Heart right ventricle (tissue), 16 donors: ENCODE data around the gene LRRC40. TPM values are rescaled to one million over a fixed set of nuclear protein-coding genes. Genes with fewer than 3 reads are reported as not detected.
"Not testable (repeated sequence)": the region's sequence is repeated elsewhere in the genome, so short reads cannot be mapped to it uniquely, and the experiment has no call there.

Source experiments
- ATAC-seq, 8 donors: fragments of 200-7000 bp; cut with Tn5 transposase; one replicate each; pipeline ENCODE4 v1.9.1; 2020; ENCODE audit warnings: mild to moderate bottlenecking in 8 of 8, moderate library complexity in 8 of 8, moderate number of reproducible peaks in 1 of 8
- DNase-seq, 2 donors: peaks; one replicate each; pipeline ENCODE4 v3.0.0-alpha.2; 2020
- H3K27ac ChIP-seq, 10 donors: fragments of 200-600 bp; sonication (generic) in 2 of 10; one replicate each; pipeline versions ENCODE4 v1.5.0 to v1.8.0; 2020 to 2022; ENCODE audit warnings: mild to moderate bottlenecking in 3 of 10
- H3K27me3 ChIP-seq, 7 donors: fragments of 200-600 bp; one replicate each; pipeline ENCODE4 v1.8.0; 2021 to 2022; ENCODE audit warnings: mild to moderate bottlenecking in 2 of 7
- H3K36me3 ChIP-seq, 9 donors: fragments of 200-600 bp; sonication (generic) in 1 of 9; one replicate each; pipeline versions ENCODE4 v1.5.0 to v1.8.0; 2020 to 2022; ENCODE audit warnings: mild to moderate bottlenecking in 2 of 9
- H3K4me1 ChIP-seq, 9 donors: fragments of 200-600 bp; sonication (generic) in 1 of 9; one replicate each; pipeline versions ENCODE4 v1.5.0 to v1.8.0; 2020 to 2022; ENCODE audit warnings: mild to moderate bottlenecking in 4 of 9
- H3K4me3 ChIP-seq, 10 donors: fragments of 200-600 bp; sonication (generic) in 2 of 10; one replicate each; pipeline versions ENCODE4 v1.5.0 to v1.8.0; 2020 to 2022; ENCODE audit warnings: mild to moderate bottlenecking in 7 of 10, moderate library complexity in 2 of 10
- H3K9me3 ChIP-seq, 11 donors: fragments of 200-600 bp in 10 of 11; sonication (generic) in 2 of 11; one replicate each; pipeline versions ENCODE4 v1.5.0 to v1.8.0; 2013 to 2022; ENCODE audit warnings: mild to moderate bottlenecking in 2 of 11, control low read depth in 1 of 11, moderate library complexity in 1 of 11
- WGBS, 2 donors: extraction: QIAGEN DNeasy Blood & Tissue Kit; methylation state at CpG; one replicate each; pipeline ENCODE4 v1.1.7; 2013; ENCODE audit warnings: inconsistent platforms in 1 of 2; 5-methylcytosine and 5-hydroxymethylcytosine counted together
- intact Hi-C, 10 donors: fragments of 100-400 bp; cut with DNase I; formaldehyde crosslinking; loops; one replicate each; pipeline versions ENCODE4 v1.11.1 to v1.14.2; 2022
- polyA plus RNA-seq, 2 donors: library from polyadenylated mRNA; stranded (reverse); fragments of 200-250 nt; gene quantifications; one replicate each; pipeline ENCODE4 v1.2.3, GENCODE V29; 2013
- total RNA-seq, 10 donors: library from RNA; stranded (reverse); fragmentation: NEBNext Ultra II Directional in 3 of 10; extraction: Animal tissue kit (Norgen Biotek cat#: 25700) in 3 of 10; gene quantifications; one replicate each; pipeline versions ENCODE4 v1.2.1 to v1.2.4, GENCODE V29; 2021 to 2023
- TF ChIP-seq, protein P1 (sequence below), 9 donors: fragments of 200-600 bp; sonication (generic) in 2 of 9; IDR thresholded peaks; one replicate each; pipeline versions ENCODE4 v1.5.0 to v1.8.0; 2021 to 2022; ENCODE audit warnings: antibody characterized with exemption in 9 of 9, mild to moderate bottlenecking in 5 of 9, moderate library complexity in 1 of 9
- donor health status: Arrhythmogenic right ventricular cardiomyopathy.
- donor health status: ischemic (EF 13 %, LVEDD 7.1; RV severe dilation, severe dysfunction).
- donor health status: healthy with polysubstance abuse.
- donor health status: DM: no; HTN: yes; CAD: no.
- donor health status: DM: no; HTN: no; CAD: no.
- donor health status: ischemic (EF 25% LVEDD 6.9; RV normal size, moderate dysfunction).
- donor health status: ischemic (EF 25% LVEDD 5.7; RV mildly dilated, moderate dysfunction).
- donor health status: healthy.
- donor health status: DM: yes; HTN: yes; CAD: no.
- donor health status: Ischemic cardiomyopathy.
- donor health status: ischemic (EF 35%, LVEDD 5.7; RV mildly dilated, moderate dysfunction).
- donor health status: nonischemic (EF 11% LVEDD 7.7; RV severe dilation, severe dysfunction).
- donor health status: DM: yes; HTN: yes; CAD: no.
- donor health status: PGD.
- donor health status: ischemic (EF 29% LVEDD 5.4; RV normal size, mild dysfunction).
- donor health status: nonischemic (EF 23%, LVEDD 6.1; RV moderate dilation, normal function).

Gene LRRC40
- total and polyA plus RNA-seq, 12 donors = 6.5 to 12.2 (median 11.1) TPM

DNA sequence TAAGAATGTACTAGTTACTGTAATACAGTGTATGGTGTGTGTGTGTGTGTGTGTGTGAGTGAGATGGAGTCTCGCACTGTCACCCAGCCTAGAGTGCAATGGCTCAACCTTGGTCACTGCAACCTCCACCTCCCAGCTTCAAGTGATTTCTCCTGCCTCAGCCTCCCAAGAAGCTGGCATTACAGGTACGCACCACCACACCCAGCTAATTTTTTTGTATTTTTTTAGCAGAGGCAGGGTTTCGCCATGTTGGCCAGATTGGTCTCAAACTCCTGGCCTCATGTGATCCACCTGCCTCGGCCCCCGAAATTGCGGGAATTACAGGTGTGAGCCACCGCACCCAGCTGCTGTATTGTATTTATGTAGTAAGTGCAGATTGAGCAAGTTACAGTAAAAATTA, 2.9 kb upstream of the LRRC40 start:
- no peaks in the 10 kb centered on the region for H3K27me3 ChIP-seq
- TF ChIP-seq, protein P1, sequence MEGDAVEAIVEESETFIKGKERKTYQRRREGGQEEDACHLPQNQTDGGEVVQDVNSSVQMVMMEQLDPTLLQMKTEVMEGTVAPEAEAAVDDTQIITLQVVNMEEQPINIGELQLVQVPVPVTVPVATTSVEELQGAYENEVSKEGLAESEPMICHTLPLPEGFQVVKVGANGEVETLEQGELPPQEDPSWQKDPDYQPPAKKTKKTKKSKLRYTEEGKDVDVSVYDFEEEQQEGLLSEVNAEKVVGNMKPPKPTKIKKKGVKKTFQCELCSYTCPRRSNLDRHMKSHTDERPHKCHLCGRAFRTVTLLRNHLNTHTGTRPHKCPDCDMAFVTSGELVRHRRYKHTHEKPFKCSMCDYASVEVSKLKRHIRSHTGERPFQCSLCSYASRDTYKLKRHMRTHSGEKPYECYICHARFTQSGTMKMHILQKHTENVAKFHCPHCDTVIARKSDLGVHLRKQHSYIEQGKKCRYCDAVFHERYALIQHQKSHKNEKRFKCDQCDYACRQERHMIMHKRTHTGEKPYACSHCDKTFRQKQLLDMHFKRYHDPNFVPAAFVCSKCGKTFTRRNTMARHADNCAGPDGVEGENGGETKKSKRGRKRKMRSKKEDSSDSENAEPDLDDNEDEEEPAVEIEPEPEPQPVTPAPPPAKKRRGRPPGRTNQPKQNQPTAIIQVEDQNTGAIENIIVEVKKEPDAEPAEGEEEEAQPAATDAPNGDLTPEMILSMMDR (IDR thresholded peaks at IDR 0.05) = no peak
- no peak for DNase-seq
- peaks cover 0 to 69% (median 52%) of the 10 kb centered on the region in 9 donors for H3K4me1 ChIP-seq
- H3K36me3 ChIP-seq = peaks cover 0 to 35% (median 4%) of the 10 kb centered on the region in 9 donors
- no peaks in the 10 kb centered on the region for H3K9me3 ChIP-seq
- intact Hi-C loops = loop anchor here in 2 of 10 donors (5.0 to 10.0 kb wide), 2 partner anchors 204 to 207 kb away; partner anchors contain the start of gene CTH (in 2 of the 2)
- H3K27ac ChIP-seq = no peak overlapping the region
- no peak for ATAC-seq
- H3K4me3 ChIP-seq = no peak overlapping the region
- 97 to 99% methylated on average over 7 of the region's 7 CpGs for WGBS, 2 donors

GRCh38 chr1:70207492-70207891, 2.1 kb upstream of the LRRC40 start:
- 78 to 83% methylated on average over 4 of the region's 4 CpGs for WGBS, 2 donors
- no peak overlapping the region for H3K27ac ChIP-seq
- no peaks in the 10 kb centered on the region for H3K27me3 ChIP-seq
- DNase-seq (no peak), ATAC-seq (no peak)
- H3K4me3 ChIP-seq = peak overlapping the region in 4 of 10 donors; percentile 68 to 100 (median 80)
- peaks cover 0 to 28% (median 3%) of the 10 kb centered on the region in 9 donors for H3K36me3 ChIP-seq
- H3K4me1 ChIP-seq = peaks cover 0 to 75% (median 52%) of the 10 kb centered on the region in 9 donors
- intact Hi-C loops = loop anchor here in 2 of 10 donors (5.0 to 10.0 kb wide), 2 partner anchors 205 to 207 kb away; partner anchors contain the start of gene CTH (in 2 of the 2)
- TF ChIP-seq, protein P1 (IDR thresholded peaks at IDR 0.05) = no peak
- H3K9me3 ChIP-seq = no peaks in the 10 kb centered on the region

- 81 to 82% methylated on average over 17 of the region's 17 CpGs for WGBS, 2 donors
- Histone ChIP-seq H3K4me1 (peaks cover 0 to 79% (median 52%) of the 10 kb centered on the region in 9 donors), H3K27ac (peak overlapping the region in 5 of 10 donors; percentile 86 to 97 (median 92)), H3K36me3 (peaks cover 0 to 24% (median 0%) of the 10 kb centered on the region in 9 donors), H3K4me3 (peak overlapping the region; percentile 51 to 100 (median 78))
- H3K27me3 ChIP-seq, H3K9me3 ChIP-seq, ATAC-seq, DNase-seq: not testable (repeated sequence)
- intact Hi-C loops = loop anchor here in 2 of 10 donors (5.0 to 10.0 kb wide), 2 partner anchors 205 to 208 kb away; partner anchors contain the start of gene CTH (in 2 of the 2)
Measured at GRCh38 chr1:70206833-70207232, 1.5 kb upstream of the LRRC40 start.

DNA sequence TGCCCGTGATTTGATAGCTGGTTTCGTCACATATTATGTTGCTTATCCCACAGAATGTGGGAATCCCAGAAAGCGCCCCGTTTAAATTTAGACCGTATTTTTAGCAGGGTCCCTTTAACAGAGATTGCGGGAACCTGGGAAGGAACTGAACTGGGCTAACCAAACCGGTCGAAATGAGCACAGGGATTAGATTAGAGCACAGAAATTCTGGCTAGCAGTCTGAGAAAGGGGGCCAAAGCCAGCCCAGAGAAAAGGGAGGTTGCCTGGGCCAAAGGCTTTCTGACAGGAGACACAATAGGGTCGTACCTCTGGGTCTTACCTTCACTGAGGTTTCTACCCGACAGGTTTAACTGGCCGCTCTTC, 327 bp downstream of the LRRC40 start:
- WGBS, 2 donors = 0% methylated on average over 11 of the region's 11 CpGs
- Histone ChIP-seq H3K36me3 (peaks cover 0 to 21% (median 0%) of the 10 kb centered on the region in 9 donors), H3K27ac (peak overlapping the region; percentile 24 to 97 (median 91)), H3K9me3 (no peaks in the 10 kb centered on the region), H3K4me1 (peaks cover 0 to 65% (median 47%) of the 10 kb centered on the region in 9 donors), H3K4me3 (peak overlapping the region; percentile 57 to 100 (median 78)), H3K27me3 (no peaks in the 10 kb centered on the region)
- DNase-seq (no peak), ATAC-seq (peak in 6 of 8 donors; percentile 11 to 48 (median 27))
- TF ChIP-seq, protein P1 (IDR thresholded peaks at IDR 0.05) = no peak
- intact Hi-C loops = loop anchor here in 2 of 10 donors (1.0 to 10.0 kb wide), 3 partner anchors 16 to 210 kb away; partner anchors contain the start of genes CTH (in 2 of the 2) and SRSF11 (in 1 of the 2)

DNA sequence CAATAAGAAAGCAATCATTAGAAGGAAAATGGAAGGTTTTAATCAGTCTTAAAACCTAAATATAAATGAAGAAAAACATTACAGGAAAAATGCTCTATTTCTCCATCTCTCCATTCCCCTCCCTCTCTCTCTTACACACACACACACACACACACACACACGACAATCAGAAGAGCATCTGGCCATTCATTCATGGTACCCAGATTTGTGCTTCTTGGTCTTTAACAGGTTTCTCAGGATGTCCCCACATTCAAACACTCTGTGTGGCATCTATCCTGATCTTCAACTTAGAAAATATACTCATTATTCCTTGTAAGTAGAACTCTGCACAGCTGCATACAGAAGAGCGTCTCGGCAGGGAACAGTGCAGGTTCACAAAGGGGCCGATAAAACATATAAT, 779 bp downstream of the LRRC40 start:
- TF ChIP-seq, protein P1 (IDR thresholded peaks at IDR 0.05) = no peak
- ATAC-seq = peak in 1 of 8 donors; percentile 9
- no peak for DNase-seq
- Histone ChIP-seq H3K9me3 (no peaks in the 10 kb centered on the region), H3K4me3 (peak overlapping the region; percentile 57 to 100 (median 78)), H3K27me3 (no peaks in the 10 kb centered on the region), H3K27ac (peak overlapping the region in 9 of 10 donors; percentile 73 to 97 (median 92)), H3K4me1 (peaks cover 0 to 61% (median 43%) of the 10 kb centered on the region in 9 donors), H3K36me3 (peaks cover 0 to 21% (median 0%) of the 10 kb centered on the region in 9 donors)
- WGBS, 2 donors = 0 to 2% methylated on average over 4 of the region's 4 CpGs
- intact Hi-C loops = loop anchor here in 1 of 10 donors (10.0 kb wide), 1 partner anchor 210 kb away; the partner anchor contains the start of gene CTH
